Neural cell (in vitro differentiated cells): ENCODE results near the gene MAMLD1. TPM values are rescaled to one million over a fixed set of nuclear protein-coding genes. Genes with fewer than 3 reads are reported as not detected.

Experiments used
- H2AFZ ChIP-seq: fragments of 200-600, 300-800 bp; sonication (generic), shearing (Covaris generic); 2 replicates; pipeline ENCODE4 v1.6.0; 2014; ENCODE audit warnings: low read depth, mild to moderate bottlenecking, antibody characterized with exemption, low read length, moderate library complexity
- H3F3A ChIP-seq: fragments of 200-600 bp; shearing (Covaris generic); 2 replicates; pipeline ENCODE4 v1.6.1; 2016; ENCODE audit warnings: mild to moderate bottlenecking, moderate library complexity, mixed read lengths, antibody characterized with exemption, low read length; ENCODE audit not compliant: insufficient read depth, poor library complexity, severe bottlenecking
- H3K27ac ChIP-seq: fragments of 200-600, 300-800 bp; sonication (generic), shearing (Covaris generic); 2 replicates; pipeline ENCODE4 v1.5.1; 2014; ENCODE audit warnings: mild to moderate bottlenecking, low read length, moderate library complexity
- H3K27me3 ChIP-seq: fragments of 300-800, 200-600 bp; sonication (generic), shearing (Covaris generic); 2 replicates; pipeline ENCODE4 v1.6.0; 2014; ENCODE audit warnings: mild to moderate bottlenecking, low read depth, low read length, moderate library complexity; ENCODE audit not compliant: insufficient read depth
- H3K36me3 ChIP-seq: fragments of 300-800, 200-600 bp; sonication (generic), shearing (Covaris generic); 2 replicates; pipeline ENCODE4 v1.5.1; 2014; ENCODE audit warnings: mild to moderate bottlenecking, antibody characterized with exemption, low read length, moderate library complexity; ENCODE audit not compliant: insufficient read depth
- H3K4me2 ChIP-seq: fragments of 300-800, 200-600 bp; sonication (generic), shearing (Covaris generic); 2 replicates; pipeline ENCODE4 v1.6.0; 2014; ENCODE audit warnings: mild to moderate bottlenecking, low read length
- H3K4me3 ChIP-seq: fragments of 300-800, 200-600 bp; sonication (generic), shearing (Covaris generic); 2 replicates; pipeline ENCODE4 v1.5.1; 2014; ENCODE audit warnings: mild to moderate bottlenecking, low read length, moderate library complexity
- H3K79me2 ChIP-seq: fragments of 200-600 bp; shearing (Covaris generic); replicated peaks from 2 replicates; pipeline ENCODE4 v1.6.0; 2014; ENCODE audit warnings: mild to moderate bottlenecking, low read length, moderate library complexity; ENCODE audit not compliant: insufficient read depth
- H3K9ac ChIP-seq: fragments of 300-800, 200-600 bp; sonication (generic), shearing (Covaris generic); 2 replicates; pipeline ENCODE4 v1.6.1; 2016; ENCODE audit warnings: mild to moderate bottlenecking, low read length, mixed read lengths
- H3K9me2 ChIP-seq: fragments of 200-600 bp; shearing (Covaris generic); 2 replicates; pipeline ENCODE4 v1.6.1; 2016; ENCODE audit warnings: mild to moderate bottlenecking, low read length, mixed read lengths; ENCODE audit not compliant: insufficient read depth
- H3K9me3 ChIP-seq: fragments of 200-600, 300-800 bp; sonication (generic), shearing (Covaris generic); 2 replicates; pipeline ENCODE4 v1.6.1; 2016; ENCODE audit warnings: mild to moderate bottlenecking, mixed run types, low read length, moderate library complexity, mixed read lengths
- H4K20me1 ChIP-seq: fragments of 200-600 bp; shearing (Covaris generic); 2 replicates; pipeline ENCODE4 v1.6.1; 2016; ENCODE audit warnings: mild to moderate bottlenecking, mixed run types; ENCODE audit not compliant: insufficient read depth
- CTCF ChIP-seq: fragments of 450-650 bp; IDR thresholded peaks from 2 replicates; pipeline ENCODE4 v1.5.1; 2014; ENCODE audit warnings: antibody characterized with exemption, mild to moderate bottlenecking, moderate library complexity; ENCODE audit not compliant: poor library complexity, severe bottlenecking
- EP300 ChIP-seq: fragments of 450-650 bp; conservative IDR thresholded peaks from 2 replicates; pipeline ENCODE4 v1.6.1; 2014; ENCODE audit warnings: antibody characterized with exemption, mild to moderate bottlenecking, moderate library complexity; ENCODE audit not compliant: poor library complexity, severe bottlenecking
- EZH2 ChIP-seq: fragments of 200-600, 300-800 bp; shearing (Covaris generic), sonication (generic); IDR thresholded peaks from 2 replicates; pipeline ENCODE4 v1.6.1; 2014; ENCODE audit warnings: antibody characterized with exemption, low read length, borderline replicate concordance, mild to moderate bottlenecking; ENCODE audit not compliant: insufficient read depth, poor library complexity, severe bottlenecking
- MXI1 ChIP-seq: fragments of 450-650 bp; conservative IDR thresholded peaks from 2 replicates; pipeline ENCODE4 v1.6.1; 2014; ENCODE audit warnings: antibody characterized with exemption, mild to moderate bottlenecking; ENCODE audit not compliant: poor library complexity, severe bottlenecking
- POLR2AphosphoS5 ChIP-seq: IDR thresholded peaks from 2 replicates; pipeline ENCODE4 v1.6.1; 2012
- RAD21 ChIP-seq: fragments of 450-650 bp; conservative IDR thresholded peaks from 2 replicates; pipeline ENCODE4 v1.6.1; 2014; ENCODE audit warnings: antibody characterized with exemption, mild to moderate bottlenecking, moderate library complexity
- REST ChIP-seq: IDR thresholded peaks from 2 replicates; pipeline ENCODE4 v1.6.1; 2012; ENCODE audit warnings: borderline replicate concordance
- SMC3 ChIP-seq: fragments of 450-650 bp; conservative IDR thresholded peaks from 2 replicates; pipeline ENCODE4 v1.6.1; 2014; ENCODE audit warnings: antibody characterized with exemption, mild to moderate bottlenecking, moderate library complexity; ENCODE audit not compliant: poor library complexity
- TAF1 ChIP-seq: IDR thresholded peaks from 2 replicates; pipeline ENCODE4 v1.6.1; 2012; ENCODE audit warnings: low read depth
- polyA plus RNA-seq: library from polyadenylated mRNA; depleted of rRNA; stranded (reverse); fragments of >200 nt; gene quantifications from 2 replicates; pipeline ENCODE4 v1.2.3, GENCODE V29; 2014

The MAMLD1 gene
- polyA plus RNA-seq, 1 donor from 2014 or later: 1.4 TPM

GRCh38 chrX:150410513-150410912, 47.4 kb downstream of the MAMLD1 start:
- no peak for TF ChIP-seq REST
- TF ChIP-seq EP300: no peak
- no peak for TF ChIP-seq EZH2
- TF ChIP-seq TAF1: no peak
- no peak for TF ChIP-seq POLR2AphosphoS5
- no peak for TF ChIP-seq CTCF
- TF ChIP-seq MXI1: no peak
- TF ChIP-seq SMC3: no peak
- TF ChIP-seq RAD21: no peak
- Histone ChIP-seq H3K9me3 (no peaks in the 10 kb centered on the region), H3K27me3 (no peaks in the 10 kb centered on the region), H4K20me1 (no peaks in the 10 kb centered on the region), H2AFZ (no peak overlapping the region), H3K9me2 (no peaks in the 10 kb centered on the region), H3K36me3 (no peaks in the 10 kb centered on the region), H3F3A (no peaks in the 10 kb centered on the region), H3K79me2 (no peaks in the 10 kb centered on the region), H3K27ac (no peak overlapping the region), H3K4me3 (no peak overlapping the region), H3K9ac (no peak overlapping the region), H3K4me2 (no peak overlapping the region)

- Histone ChIP-seq H3K4me2 (no peak overlapping the region), H4K20me1 (no peaks in the 10 kb centered on the region), H3F3A (no peaks in the 10 kb centered on the region), H3K4me3 (no peak overlapping the region), H3K27ac (no peak overlapping the region), H3K9me3 (no peaks in the 10 kb centered on the region), H2AFZ (no peak overlapping the region), H3K27me3 (no peaks in the 10 kb centered on the region), H3K9ac (no peak overlapping the region), H3K9me2 (no peaks in the 10 kb centered on the region), H3K36me3 (no peaks in the 10 kb centered on the region), H3K79me2 (no peaks in the 10 kb centered on the region)
- TF ChIP-seq EP300 (no peak), TAF1 (no peak), REST (no peak), SMC3 (no peak), CTCF (no peak), RAD21 (no peak), MXI1 (no peak), EZH2 (no peak), POLR2AphosphoS5 (no peak)
These were observed 48.5 kb downstream of the MAMLD1 start for GRCh38 chrX:150411656-150412055.
